NCI-H1417 treated with DMSO at 0.1 percent for 48 hours (cell line): ENCODE results near the gene BAAT.
"Not testable (repeated sequence)": the region's sequence is repeated elsewhere in the genome, so short reads cannot be mapped to it uniquely, and the experiment has no call there.

ENCODE experiments used
- DNase-seq: peaks from one replicate; lab custom pipeline; 2025; lab: John Stamatoyannopoulos, UW

BAAT gene

GRCh38 chr9:101384873-101385536 lies at the start of gene BAAT:
Gene BAAT, minus strand, starts transcription at chr9:101385006. Its CDS starts 13,602 bp downstream, at chr9:101371404.
- not testable (repeated sequence) for DNase-seq

GRCh38 chr9:101433229-101433628 lies 48.4 kb upstream of the BAAT start:
- DNase-seq: no peak

- DNase-seq: no peak
Observed at GRCh38 chr9:101432740-101433139, 47.9 kb upstream of the BAAT start.

- no peak for DNase-seq
Observed at GRCh38 chr9:101432171-101432570, 47.4 kb upstream of the BAAT start.

GRCh38 chr9:101429736-101430135 lies 44.9 kb upstream of the BAAT start:
- DNase-seq: no peak

GRCh38 chr9:101428909-101429308 lies 44.1 kb upstream of the BAAT start:
- DNase-seq: no peak

GRCh38 chr9:101427957-101428655 lies 43.3 kb upstream of the BAAT start:
- DNase-seq: no peak

GRCh38 chr9:101427358-101427757 lies 42.6 kb upstream of the BAAT start:
- no peak for DNase-seq

GRCh38 chr9:101421653-101422065 lies 36.9 kb upstream of the BAAT start:
- DNase-seq: no peak

GRCh38 chr9:101419863-101420262 lies 35.1 kb upstream of the BAAT start:
- no peak for DNase-seq

- DNase-seq: no peak
Observed at GRCh38 chr9:101418518-101419430, 34.0 kb upstream of the BAAT start.

GRCh38 chr9:101417977-101418376 lies 33.2 kb upstream of the BAAT start:
- DNase-seq: no peak

- no peak for DNase-seq
Observed at GRCh38 chr9:101417389-101417788, 32.6 kb upstream of the BAAT start.

GRCh38 chr9:101415578-101415977 lies 30.8 kb upstream of the BAAT start:
- DNase-seq: no peak

- no peak for DNase-seq
Observed at GRCh38 chr9:101414839-101415238, 30.0 kb upstream of the BAAT start.

- no peak for DNase-seq
Observed at GRCh38 chr9:101409079-101409477, 24.3 kb upstream of the BAAT start.

- DNase-seq: no peak
Observed at GRCh38 chr9:101408374-101409078, 23.7 kb upstream of the BAAT start.

GRCh38 chr9:101403516-101404285 lies 18.9 kb upstream of the BAAT start:
- no peak for DNase-seq

GRCh38 chr9:101400120-101400519 lies 15.3 kb upstream of the BAAT start:
- DNase-seq: no peak

GRCh38 chr9:101399643-101399970 lies 14.8 kb upstream of the BAAT start:
- no peak for DNase-seq

GRCh38 chr9:101398930-101399642 lies 14.3 kb upstream of the BAAT start:
- no peak for DNase-seq
